HS-5 (cell line): ENCODE results near the gene EHBP1.

Experiments used
- DNase-seq: peaks from one replicate; pipeline ENCODE4 v3.0.0-alpha.2; 2012; ENCODE audit warnings: low read depth

The EHBP1 gene

DNA sequence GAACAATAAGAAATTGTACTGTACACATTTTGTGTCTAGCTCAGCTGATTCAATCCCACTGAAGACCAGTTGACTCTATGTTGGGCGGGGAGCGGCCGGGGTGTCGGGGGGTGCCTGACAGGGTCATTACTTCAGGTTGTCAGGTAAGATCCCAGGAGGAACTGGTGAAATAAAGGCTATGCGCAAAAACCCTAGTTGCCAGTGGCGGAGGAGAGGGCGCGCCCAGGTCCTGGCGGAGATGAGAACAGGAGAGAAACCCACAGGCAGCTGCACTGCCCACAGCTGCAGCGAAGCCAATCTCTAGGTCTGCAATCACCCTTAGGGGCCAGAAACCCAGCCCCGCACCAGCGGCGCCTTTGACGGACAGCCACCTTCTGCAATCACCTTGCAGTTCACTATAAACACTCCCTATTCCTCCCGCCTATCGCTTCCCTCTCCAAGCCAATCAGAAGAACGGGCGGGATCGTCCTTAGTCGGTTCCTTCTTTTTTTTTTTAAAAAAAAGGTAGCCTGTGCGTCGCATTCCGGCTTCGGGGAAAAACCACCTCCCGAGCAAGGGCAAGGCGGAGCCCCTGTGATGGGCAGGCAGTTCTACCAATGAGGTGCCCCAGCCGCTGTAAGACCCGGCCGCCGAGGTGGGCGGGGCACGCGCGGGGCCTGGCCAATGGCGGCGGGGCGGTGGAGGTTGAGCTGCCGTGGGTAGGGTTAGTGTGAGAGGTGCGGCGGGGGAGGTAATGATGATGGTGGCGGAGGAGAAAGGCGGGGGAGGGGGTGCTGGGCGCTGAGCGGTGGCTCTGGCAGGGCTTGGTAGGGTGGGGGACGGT is at the start of gene EHBP1:
Gene EHBP1, plus strand, starts transcription at position 707 of the 823 bp plus-strand sequence. CDS start 1,479 bp downstream, outside the sequence.
- peak; percentile 98 for DNase-seq

- no peak for DNase-seq
Measured at GRCh38 chr2:62657783-62658182, 47.7 kb upstream of the EHBP1 start.

- DNase-seq: no peak
Measured at GRCh38 chr2:62658891-62659290, 46.6 kb upstream of the EHBP1 start.

- no peak for DNase-seq
Measured at GRCh38 chr2:62660087-62660486, 45.4 kb upstream of the EHBP1 start.

- peak; percentile 94 for DNase-seq
Measured at GRCh38 chr2:62660582-62661262, 44.8 kb upstream of the EHBP1 start.

DNA sequence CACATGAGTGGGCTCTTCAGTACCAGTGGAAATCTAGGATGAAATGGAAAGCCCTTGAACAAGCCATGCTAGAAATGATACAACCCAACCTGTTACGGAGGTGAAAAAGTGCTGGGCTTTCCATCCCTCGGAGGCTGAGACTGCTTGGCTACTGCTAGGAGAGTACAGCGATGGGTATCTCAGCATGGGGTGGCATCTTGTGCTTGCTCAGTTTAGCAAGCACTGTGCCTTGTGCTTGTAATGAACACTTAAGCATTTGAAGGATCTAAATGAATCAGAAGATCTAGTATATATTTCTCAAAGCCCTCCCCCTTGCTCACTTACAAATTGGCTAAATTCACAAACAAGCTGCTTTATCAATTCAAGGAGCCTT is 44.3 kb upstream of the EHBP1 start:
- no peak for DNase-seq

DNA sequence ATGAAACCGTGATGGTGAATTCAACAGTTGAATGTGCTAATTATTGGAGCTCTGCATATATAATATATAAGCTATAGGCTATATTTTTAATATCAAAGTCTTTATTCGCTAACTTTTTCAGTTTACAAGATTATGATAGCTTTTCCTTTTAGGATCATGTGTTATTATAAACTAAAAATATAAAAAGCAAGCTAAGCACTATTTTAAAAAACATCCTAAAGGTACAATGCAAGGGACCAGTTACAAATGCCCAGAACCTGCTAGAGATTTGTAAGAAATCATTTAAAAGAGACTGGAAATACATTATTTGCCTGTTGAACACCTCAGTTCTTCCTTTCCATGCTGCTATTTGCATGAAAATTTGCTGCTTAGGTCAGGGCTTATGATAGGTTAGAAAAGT is 43.4 kb upstream of the EHBP1 start:
- DNase-seq: no peak

GRCh38 chr2:62662554-62662953 is 43.0 kb upstream of the EHBP1 start:
- no peak for DNase-seq

GRCh38 chr2:62663411-62663810 is 42.1 kb upstream of the EHBP1 start:
- no peak for DNase-seq

DNA sequence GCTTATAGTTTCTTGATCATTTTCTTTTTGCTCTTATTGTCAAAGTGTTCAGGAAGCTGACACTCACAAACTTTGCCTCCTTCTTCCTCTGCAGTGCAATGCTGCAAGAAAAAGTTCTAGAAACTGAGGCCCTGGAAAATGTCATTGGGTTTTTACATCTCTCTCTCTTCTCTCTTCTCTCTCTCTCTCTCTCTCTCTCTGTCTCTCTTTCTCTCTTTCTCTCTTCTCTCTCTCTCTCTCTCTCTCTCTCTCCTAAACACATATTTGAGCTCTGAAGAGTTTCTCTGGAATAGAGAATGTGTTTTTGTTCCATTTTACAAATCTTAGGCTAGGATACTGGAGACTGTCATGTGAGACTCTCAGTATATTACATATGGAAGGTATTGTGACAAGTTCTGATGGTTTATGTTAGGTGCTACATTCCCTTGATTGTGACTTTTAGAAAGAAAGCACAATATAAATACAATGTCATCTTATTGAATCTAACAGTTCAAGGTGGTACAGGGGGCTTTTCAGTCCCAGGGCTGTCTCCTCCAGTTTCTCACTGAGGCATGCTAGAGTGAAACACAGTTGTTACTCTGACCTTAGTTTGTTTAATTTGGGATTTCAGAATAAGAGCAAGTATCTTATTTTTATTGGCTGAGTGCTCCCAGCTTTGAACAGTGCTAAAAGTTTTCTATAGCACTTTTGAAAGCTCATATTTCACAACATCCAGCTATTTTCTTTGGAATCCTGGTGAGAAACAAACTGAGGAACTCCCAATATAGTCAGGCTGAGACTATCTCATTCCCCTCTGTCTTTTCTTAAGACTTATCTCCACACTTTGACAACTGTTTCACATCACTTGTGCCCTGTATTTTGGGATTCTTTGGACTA is 41.4 kb upstream of the EHBP1 start:
- DNase-seq: no peak

DNA sequence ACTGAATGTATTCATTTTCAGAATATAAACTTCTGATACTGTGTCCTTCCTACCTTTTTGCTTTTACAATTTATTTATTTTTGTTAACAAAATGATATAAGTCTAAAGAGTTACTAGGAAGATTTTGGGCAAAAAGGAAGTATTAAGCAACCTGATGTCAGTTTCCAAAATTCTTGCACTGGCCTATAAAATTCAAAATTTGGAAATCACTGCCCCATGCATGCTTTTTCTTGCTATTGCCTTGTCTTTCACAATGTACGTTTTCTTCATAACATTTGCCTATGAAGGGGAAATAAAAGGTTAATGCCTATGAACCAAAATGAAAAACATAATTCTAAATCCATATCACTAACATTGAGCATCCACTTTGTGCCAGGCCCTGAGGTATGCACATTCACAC is 40.1 kb upstream of the EHBP1 start:
- DNase-seq: no peak

DNA sequence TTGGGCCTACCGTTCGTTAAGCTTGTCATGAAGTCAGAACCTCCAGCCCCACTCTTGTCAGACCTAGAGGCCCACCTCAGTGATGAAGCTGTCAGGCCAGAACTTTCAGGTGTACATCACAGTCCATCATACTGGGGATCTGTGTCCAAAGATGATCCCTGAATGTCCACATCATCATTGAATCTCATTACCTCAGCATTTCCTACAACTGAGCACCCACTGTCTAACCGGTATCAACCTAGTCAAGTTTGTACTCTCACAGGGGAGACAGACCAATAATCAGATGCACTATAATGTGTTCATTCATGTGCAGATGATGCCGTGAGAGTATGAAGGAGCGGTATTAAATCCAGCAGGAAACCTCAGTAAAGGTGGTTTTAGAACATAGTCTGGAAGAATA is 36.3 kb upstream of the EHBP1 start:
- no peak for DNase-seq

DNA sequence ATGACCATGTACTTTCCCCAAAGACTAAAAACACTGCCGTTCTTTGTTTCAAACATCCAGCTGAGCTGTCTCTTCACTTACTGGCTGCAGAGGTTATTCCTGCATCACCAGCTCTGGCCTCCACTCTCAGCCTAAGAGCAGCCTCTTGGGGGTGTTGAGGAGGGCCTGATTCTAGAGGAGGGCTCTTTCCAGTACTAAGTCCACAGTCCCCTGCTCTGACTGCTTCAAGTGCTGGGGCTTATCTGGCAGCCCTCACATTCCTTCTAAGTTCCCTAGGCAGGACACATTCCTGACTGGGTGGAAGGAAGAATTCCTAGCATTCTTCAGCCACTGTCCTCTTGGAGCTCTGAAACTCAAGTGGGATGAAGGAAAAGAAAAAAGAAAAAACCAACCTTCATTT is 32.9 kb upstream of the EHBP1 start:
- DNase-seq: no peak

GRCh38 chr2:62675062-62675461 is 30.5 kb upstream of the EHBP1 start:
- DNase-seq: no peak

- no peak for DNase-seq
Measured at GRCh38 chr2:62685256-62685655, 20.3 kb upstream of the EHBP1 start.

GRCh38 chr2:62686012-62686685 is 19.4 kb upstream of the EHBP1 start:
- DNase-seq: no peak

- DNase-seq: no peak
Measured at GRCh38 chr2:62687636-62688035, 17.9 kb upstream of the EHBP1 start.

DNA sequence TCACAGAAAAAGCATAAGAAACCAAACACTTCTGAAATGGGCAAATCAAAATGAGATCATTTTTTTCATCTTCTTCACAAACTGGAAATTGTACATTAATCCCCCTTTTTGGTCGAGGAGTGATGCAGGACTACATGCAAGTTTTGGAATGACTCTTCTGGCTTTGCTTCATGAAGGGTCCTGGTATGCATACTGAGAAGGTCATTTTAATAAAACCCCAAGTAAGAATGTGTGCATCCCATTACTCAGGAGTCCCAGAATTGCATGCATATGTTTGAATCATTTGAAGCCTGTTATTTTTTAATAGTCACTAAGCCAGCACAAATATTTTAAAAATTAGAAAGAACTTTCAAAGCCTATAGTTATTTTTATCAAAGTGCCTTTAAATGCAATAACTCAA is 16.7 kb upstream of the EHBP1 start:
- no peak for DNase-seq

DNA sequence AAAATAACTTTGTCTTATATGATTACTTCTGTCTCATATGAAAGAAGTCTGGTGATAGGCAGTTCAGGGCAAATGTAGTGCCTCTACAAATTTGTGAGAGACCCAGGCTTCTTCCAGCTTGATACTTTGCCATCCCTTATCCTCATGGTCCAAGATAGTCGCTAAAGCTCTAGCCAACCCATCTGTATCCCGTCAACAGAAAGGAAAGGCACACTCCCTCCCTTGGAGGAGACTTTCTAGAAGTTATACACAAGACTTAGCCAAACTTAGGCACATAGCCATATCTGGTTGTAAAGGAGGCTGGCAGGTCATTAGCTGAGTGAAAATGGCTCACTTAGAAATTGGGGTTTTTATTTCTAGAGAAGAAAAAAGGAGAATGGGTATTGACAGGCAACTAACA is 14.3 kb upstream of the EHBP1 start:
- no peak for DNase-seq

DNA sequence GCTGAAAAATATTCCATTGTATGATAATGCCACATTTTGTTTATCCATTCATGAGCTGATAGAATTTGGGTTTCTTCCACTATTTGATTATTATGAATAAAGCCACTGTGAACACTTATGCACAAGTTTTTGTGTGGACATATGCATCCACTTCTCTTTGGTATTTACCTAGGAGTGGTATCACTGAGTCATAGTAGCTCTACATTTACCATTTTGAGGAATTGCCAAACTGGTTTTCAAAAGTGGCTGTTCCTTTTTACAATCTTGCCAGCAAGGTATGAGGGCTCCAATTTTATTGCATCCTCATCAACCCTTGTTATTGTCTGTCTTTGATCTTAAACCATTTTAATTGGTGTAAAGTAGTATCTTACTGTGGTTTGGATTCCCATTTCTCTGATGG is 13.3 kb upstream of the EHBP1 start:
- no peak for DNase-seq

DNA sequence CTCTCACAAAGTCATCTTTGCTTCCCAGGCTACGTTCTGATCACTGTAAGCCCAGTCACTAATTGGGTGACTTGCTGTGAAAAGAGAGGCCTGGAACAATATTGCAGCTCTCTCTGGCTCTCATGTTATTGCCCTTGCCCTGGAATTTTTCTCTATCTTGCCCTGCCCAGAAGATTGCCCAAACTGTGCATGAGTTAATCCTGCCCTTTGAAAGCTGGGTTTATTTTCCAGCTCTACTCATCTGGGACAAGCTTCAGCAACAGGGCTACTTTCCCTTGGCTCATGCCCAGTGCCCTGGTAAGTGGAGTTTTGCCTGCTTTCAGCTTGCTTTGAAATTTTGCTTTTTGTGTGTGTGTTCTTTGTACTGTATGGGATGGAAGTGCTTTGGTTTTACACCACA is 6.9 kb upstream of the EHBP1 start:
- DNase-seq: no peak

DNA sequence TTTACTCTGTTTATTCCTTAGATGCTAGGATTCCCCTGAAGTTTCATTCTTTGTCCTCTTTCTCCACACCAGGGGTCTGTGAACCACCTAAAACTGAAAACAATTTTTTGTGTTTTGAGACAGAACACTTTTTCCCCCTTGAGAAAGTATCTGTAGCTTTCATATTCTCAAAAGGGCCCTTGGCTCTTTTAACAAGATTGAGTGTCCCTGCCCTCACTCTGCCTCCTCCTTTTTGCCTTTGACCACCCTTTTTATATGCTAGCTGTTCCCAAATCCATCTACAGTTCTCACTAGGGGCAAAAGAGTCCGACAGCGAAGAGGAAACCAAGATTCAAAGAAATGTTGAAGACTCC is 883 bp upstream of the EHBP1 start:
- DNase-seq: no peak
